H1 (cell line): ENCODE results near the gene ADPRHL1. TPM values are rescaled to one million over a fixed set of nuclear protein-coding genes. Genes with fewer than 3 reads are reported as not detected.

ENCODE experiments used
- CTCF ChIA-PET: fragments of 300-600 bp; sonication (Branson Sonifier 250); formaldehyde crosslinking; loops from one replicate; lab custom pipeline; 2021; ENCODE audit not compliant: partially characterized antibody; lab: Charles Lee
- POLR2A ChIA-PET: fragments of 300-600 bp; sonication (Branson Sonifier 250); formaldehyde crosslinking; loops from one replicate; lab custom pipeline; 2021; ENCODE audit warnings: inconsistent platforms; ENCODE audit not compliant: partially characterized antibody; lab: Charles Lee
- DNase-seq, 2 experiments: peaks; one replicate each; pipeline versions ENCODE4 v3.0.0 to v3.0.0-alpha.2; 2010 to 2022; ENCODE audit warnings: low spot score in 2 of 2, low read depth in 1 of 2, mixed read lengths in 1 of 2
- FAIRE-seq: peaks from 2 replicates; lab custom pipeline; 2011; peaks lifted over from hg19 to GRCh38; lab: Jason Lieb, UNC
- H2AFZ ChIP-seq: 2 replicates; pipeline ENCODE4 v1.8.1; 2012; ENCODE audit warnings: low read length, inconsistent platforms
- H2AK5ac ChIP-seq: 2 replicates; pipeline ENCODE4 v1.6.1; 2013; ENCODE audit warnings: low read depth, low read length
- H2BK120ac ChIP-seq: replicated peaks from 2 replicates; pipeline ENCODE3; 2013; ENCODE audit warnings: low read depth, low read length, inconsistent platforms
- H2BK12ac ChIP-seq: 2 replicates; pipeline ENCODE4 v1.6.1; 2013; ENCODE audit warnings: low read depth, low read length
- H2BK15ac ChIP-seq: 2 replicates; pipeline ENCODE4 v1.6.1; 2013; ENCODE audit warnings: low read length
- H2BK20ac ChIP-seq: 2 replicates; pipeline ENCODE4 v1.6.1; 2013; ENCODE audit warnings: low read length
- H2BK5ac ChIP-seq: 2 replicates; pipeline ENCODE4 v1.6.1; 2013; ENCODE audit warnings: low read depth, low read length
- H3K14ac ChIP-seq: 2 replicates; pipeline ENCODE4 v1.6.1; 2013; ENCODE audit warnings: inconsistent platforms; ENCODE audit not compliant: insufficient read length
- H3K18ac ChIP-seq: 2 replicates; pipeline ENCODE4 v1.6.1; 2013; ENCODE audit warnings: low read length; ENCODE audit errors: extremely low read depth
- H3K23ac ChIP-seq: 2 replicates; pipeline ENCODE4 v1.6.1; 2013; ENCODE audit warnings: inconsistent platforms; ENCODE audit not compliant: insufficient read length
- H3K23me2 ChIP-seq: 2 replicates; pipeline ENCODE4 v1.6.1; 2013; ENCODE audit warnings: low read depth, low read length
- H3K27ac ChIP-seq: 2 replicates; pipeline ENCODE4 v1.6.1; 2011; ENCODE audit warnings: low read depth, low read length, inconsistent platforms
- H3K27me3 ChIP-seq, 4 experiments: replicated peaks in 1 of 4; 1 replicate in 1 of 4; 2 replicates in 3 of 4; pipeline versions ENCODE4 v1.6.1 to v1.8.1; 2011 to 2013; ENCODE audit warnings: low read length in 3 of 4, mild to moderate bottlenecking in 3 of 4, inconsistent platforms in 2 of 4, mixed read lengths in 2 of 4, moderate library complexity in 1 of 4; ENCODE audit not compliant: control insufficient read depth in 3 of 4, insufficient read depth in 3 of 4; ENCODE audit errors: extremely low read depth in 1 of 4
- H3K36me3 ChIP-seq, 4 experiments: 2 replicates each; pipeline versions ENCODE4 v1.6.1 to v1.8.1; 2011 to 2013; ENCODE audit warnings: mild to moderate bottlenecking in 4 of 4, low read length in 3 of 4, moderate library complexity in 2 of 4, control low read depth in 1 of 4, inconsistent platforms in 1 of 4; ENCODE audit not compliant: insufficient read depth in 4 of 4, control insufficient read depth in 2 of 4
- H3K4ac ChIP-seq: replicated peaks from 2 replicates; pipeline ENCODE3; 2013; ENCODE audit warnings: low read length, low read depth, mixed read lengths, inconsistent platforms; ENCODE audit not compliant: insufficient read length
- H3K4me1 ChIP-seq, 4 experiments: replicated peaks in 1 of 4; 1 replicate in 1 of 4; 2 replicates in 3 of 4; pipeline versions ENCODE4 v1.6.1 to v1.8.1; 2011 to 2013; ENCODE audit warnings: low read length in 3 of 4, inconsistent platforms in 2 of 4, mixed read lengths in 1 of 4; ENCODE audit not compliant: insufficient read depth in 4 of 4, control insufficient read depth in 3 of 4
- H3K4me2 ChIP-seq, 2 experiments: 2 replicates each; pipeline versions ENCODE4 v1.6.1 to v1.8.1; 2011 to 2013; ENCODE audit warnings: low read depth in 2 of 2, low read length in 2 of 2, control low read depth in 1 of 2, inconsistent platforms in 1 of 2, mild to moderate bottlenecking in 1 of 2; ENCODE audit not compliant: insufficient read depth in 1 of 2
- H3K4me3 ChIP-seq, 4 experiments: fragments of 200-600, 300-600 bp in 1 of 4; sonication (generic), shearing (Covaris generic), sonication (Bioruptor Twin) in 1 of 4; 2 replicates each; pipeline versions ENCODE4 v1.5.1 to v1.8.1; 2011 to 2016; ENCODE audit warnings: low read length in 4 of 4, low read depth in 3 of 4, control low read depth in 2 of 4, inconsistent platforms in 2 of 4, mild to moderate bottlenecking in 2 of 4, mixed read lengths in 1 of 4, moderate library complexity in 1 of 4; ENCODE audit not compliant: insufficient read depth in 2 of 4; ENCODE audit errors: extremely low read depth in 1 of 4
- H3K56ac ChIP-seq: replicated peaks from 2 replicates; pipeline ENCODE3; 2013; ENCODE audit warnings: low read depth, mild to moderate bottlenecking, mixed read lengths, low read length, inconsistent platforms; ENCODE audit not compliant: insufficient read length
- H3K79me1 ChIP-seq: 2 replicates; pipeline ENCODE4 v1.6.1; 2013; ENCODE audit warnings: low read depth, low read length, control low read depth
- H3K79me2 ChIP-seq, 2 experiments: 2 replicates each; pipeline versions ENCODE4 v1.6.1 to v1.8.1; 2012 to 2013; ENCODE audit warnings: low read length in 2 of 2, mild to moderate bottlenecking in 2 of 2, inconsistent platforms in 1 of 2; ENCODE audit not compliant: insufficient read depth in 2 of 2, control insufficient read depth in 1 of 2
- H3K9ac ChIP-seq, 4 experiments: replicated peaks in 1 of 4; 1 replicate in 1 of 4; 2 replicates in 3 of 4; pipeline versions ENCODE4 v1.6.1 to v1.8.1; 2011 to 2013; ENCODE audit warnings: low read depth in 3 of 4, low read length in 3 of 4, control low read depth in 2 of 4, mild to moderate bottlenecking in 2 of 4, moderate library complexity in 2 of 4, inconsistent platforms in 1 of 4; ENCODE audit errors: extremely low read depth in 1 of 4
- H3K9me3 ChIP-seq, 2 experiments: 2 replicates each; pipeline versions ENCODE4 v1.6.1 to v1.8.1; 2012 to 2013; ENCODE audit warnings: mild to moderate bottlenecking in 2 of 2, moderate library complexity in 2 of 2, control low read depth in 1 of 2, inconsistent platforms in 1 of 2, low read depth in 1 of 2, low read length in 1 of 2, mixed read lengths in 1 of 2; ENCODE audit not compliant: insufficient read depth in 2 of 2
- H4K20me1 ChIP-seq, 2 experiments: replicated peaks in 1 of 2; 2 replicates each; pipeline versions ENCODE3 to v1.8.1; 2011 to 2013; ENCODE audit warnings: inconsistent platforms in 2 of 2, low read length in 2 of 2, mild to moderate bottlenecking in 1 of 2; ENCODE audit not compliant: insufficient read depth in 2 of 2, control insufficient read depth in 1 of 2
- H4K5ac ChIP-seq: 2 replicates; pipeline ENCODE4 v1.6.1; 2013; ENCODE audit warnings: low read length, low read depth, mixed read lengths, inconsistent platforms; ENCODE audit not compliant: insufficient read length
- H4K8ac ChIP-seq: 2 replicates; pipeline ENCODE4 v1.8.0; 2013; ENCODE audit warnings: mild to moderate bottlenecking, moderate library complexity, low read length, inconsistent platforms; ENCODE audit not compliant: insufficient read depth; ENCODE audit errors: extremely low read depth
- H4K91ac ChIP-seq: replicated peaks from 2 replicates; pipeline ENCODE3; 2013; ENCODE audit warnings: low read length, mixed read lengths, inconsistent platforms; ENCODE audit not compliant: insufficient read length
- EGR1 ChIP-seq: IDR thresholded peaks from 2 replicates; pipeline ENCODE4 v1.6.1; 2011; ENCODE audit warnings: low read depth, low read length, borderline replicate concordance
- POLR2A ChIP-seq, 2 experiments: IDR thresholded peaks; 1 replicate in 1 of 2; 2 replicates in 1 of 2; pipeline ENCODE4 v1.6.1; 2011; ENCODE audit warnings: low read depth in 2 of 2, low read length in 2 of 2, mild to moderate bottlenecking in 2 of 2; ENCODE audit errors: control extremely low read depth in 1 of 2
- POLR2AphosphoS5 ChIP-seq: IDR thresholded peaks from 2 replicates; pipeline ENCODE4 v1.6.1; 2011; ENCODE audit warnings: low read depth, low read length
- POU5F1 ChIP-seq: IDR thresholded peaks from 2 replicates; pipeline ENCODE4 v1.6.1; 2011; ENCODE audit warnings: low read depth, mild to moderate bottlenecking, low read length, moderate library complexity
- RAD21 ChIP-seq, 2 experiments: IDR thresholded peaks in 1 of 2; conservative IDR thresholded peaks in 1 of 2; 2 replicates each; pipeline ENCODE4 v1.6.1; 2011; ENCODE audit warnings: low read depth in 2 of 2, low read length in 2 of 2, improper control_type of control experiment in 1 of 2, inconsistent platforms in 1 of 2, mild to moderate bottlenecking in 1 of 2, moderate library complexity in 1 of 2
- SRF ChIP-seq: IDR thresholded peaks from 2 replicates; pipeline ENCODE4 v1.6.1; 2011; ENCODE audit warnings: mild to moderate bottlenecking, low read depth, low read length, moderate library complexity
- TAF7 ChIP-seq: optimal IDR thresholded peaks from 2 replicates; pipeline ENCODE3; 2011; ENCODE audit warnings: low read depth, mild to moderate bottlenecking, inconsistent platforms, low read length, moderate library complexity, borderline replicate concordance
- TEAD4 ChIP-seq: IDR thresholded peaks from 2 replicates; pipeline ENCODE4 v1.6.1; 2012; ENCODE audit warnings: low read depth, low read length, inconsistent platforms, mixed read lengths
- ZNF274 ChIP-seq: IDR thresholded peaks from 2 replicates; pipeline ENCODE4 v1.7.0; 2012; ENCODE audit warnings: low read length, borderline replicate concordance; ENCODE audit errors: extremely low read depth
- WGBS, 2 experiments: shearing (Covaris generic) in 1 of 2; methylation state at CpG; one replicate each; pipeline versions ENCODE4 v1.1.6 to v1.1.7; 2013 to 2015; ENCODE audit warnings: low lambda C conversion rate in 2 of 2, mixed read lengths in 2 of 2, inconsistent platforms in 1 of 2, low coverage in 1 of 2, missing lambda C conversion rate in 1 of 2; ENCODE audit not compliant: insufficient replicate concordance in 2 of 2, insufficient coverage in 1 of 2, insufficient read length in 1 of 2; ENCODE audit errors: extremely low coverage in 1 of 2, missing lambda C conversion rate in 1 of 2; 5-methylcytosine and 5-hydroxymethylcytosine counted together
- polyA plus RNA-seq, 7 experiments: library from polyadenylated mRNA; depleted of rRNA in 3 of 7; stranded (reverse) in 5 of 7; unstranded in 2 of 7; fragments of >200 nt in 5 of 7; fragments of 200-250 nt in 2 of 7; gene quantifications; 1 replicate in 5 of 7; 2 replicates in 1 of 7; 4 replicates in 1 of 7; pipeline versions ENCODE4 v1.2.1 to v1.2.3, GENCODE V29; 2011 to 2013; ENCODE audit warnings: missing spikeins in 2 of 7, mixed read lengths in 2 of 7
- total RNA-seq: library from RNA; stranded (reverse); fragmentation: NEBNext Ultra II Directional; extraction: Animal tissue kit (Norgen Biotek cat#: 25700); gene quantifications from 2 replicates; pipeline ENCODE4 v1.2.1, GENCODE V29; 2021
- TF ChIP-seq, protein P1 (sequence below): IDR thresholded peaks from 2 replicates; pipeline ENCODE4 v1.6.1; 2012; ENCODE audit warnings: low read length, inconsistent platforms
- TF ChIP-seq, protein P2 (sequence below): IDR thresholded peaks from 2 replicates; pipeline ENCODE4 v1.6.1; 2012; ENCODE audit warnings: inconsistent platforms

The ADPRHL1 gene
- total and polyA plus RNA-seq, 2 of the 8 experiments (the other 6 are each of a cell fraction or from before 2014, with no cell fraction given) = 0.74 to 1.7 TPM

DNA sequence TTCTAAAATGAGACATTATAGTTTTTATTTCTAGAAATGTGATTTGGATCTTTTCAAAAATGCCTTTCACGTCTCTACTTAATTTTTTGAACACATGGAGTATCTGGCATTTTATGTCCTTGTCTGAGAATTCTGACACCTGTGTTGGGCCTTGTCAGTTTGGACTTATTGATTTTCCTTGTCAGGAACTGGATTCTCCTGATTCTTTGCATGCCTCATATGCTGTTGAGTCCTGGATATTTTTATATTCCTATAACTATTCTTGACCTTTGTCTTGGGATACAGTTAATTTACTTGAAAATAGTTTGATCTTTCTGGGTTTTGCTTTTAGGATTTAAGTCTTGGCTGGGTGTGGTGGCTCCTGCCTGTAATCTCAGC, 10.3 kb downstream of the ADPRHL1 start:
- H2BK20ac ChIP-seq = no peak overlapping the region
- no peak overlapping the region for H2BK12ac ChIP-seq
- no peaks in the 10 kb centered on the region for H3K79me2 ChIP-seq
- H2BK5ac ChIP-seq = no peak overlapping the region
- FAIRE-seq = no peak
- ChIA-PET POLR2A (no interaction called here), CTCF (no interaction called here)
- H3K23me2 ChIP-seq = no peaks in the 10 kb centered on the region
- peaks cover 0 to 2% of the 10 kb centered on the region in 2 experiments for H4K20me1 ChIP-seq
- H3K4me1 ChIP-seq = no peaks in the 10 kb centered on the region
- H3K4ac ChIP-seq = no peak overlapping the region
- H3K14ac ChIP-seq = no peak overlapping the region
- H2BK120ac ChIP-seq = no peak overlapping the region
- H4K91ac ChIP-seq = no peak overlapping the region
- no peak overlapping the region for H2BK15ac ChIP-seq
- no peak overlapping the region for H2AFZ ChIP-seq
- WGBS, 2 experiments = 75% methylated on average over 1 of the region's 1 CpG; no CpG with 5 or more reads in 1 of the 2 experiments
- no peak overlapping the region for H2AK5ac ChIP-seq
- no peaks in the 10 kb centered on the region for H3K27me3 ChIP-seq
- no peaks in the 10 kb centered on the region for H3K79me1 ChIP-seq
- no peak overlapping the region for H4K5ac ChIP-seq
- peaks cover 0 to 2% (median 0%) of the 10 kb centered on the region in 4 experiments; a peak in 1 of 8 replicates for H3K36me3 ChIP-seq
- no peak overlapping the region for H3K4me2 ChIP-seq
- H3K9ac ChIP-seq = no peak overlapping the region
- TF ChIP-seq POLR2AphosphoS5 = no peak
- TF ChIP-seq, protein P1, sequence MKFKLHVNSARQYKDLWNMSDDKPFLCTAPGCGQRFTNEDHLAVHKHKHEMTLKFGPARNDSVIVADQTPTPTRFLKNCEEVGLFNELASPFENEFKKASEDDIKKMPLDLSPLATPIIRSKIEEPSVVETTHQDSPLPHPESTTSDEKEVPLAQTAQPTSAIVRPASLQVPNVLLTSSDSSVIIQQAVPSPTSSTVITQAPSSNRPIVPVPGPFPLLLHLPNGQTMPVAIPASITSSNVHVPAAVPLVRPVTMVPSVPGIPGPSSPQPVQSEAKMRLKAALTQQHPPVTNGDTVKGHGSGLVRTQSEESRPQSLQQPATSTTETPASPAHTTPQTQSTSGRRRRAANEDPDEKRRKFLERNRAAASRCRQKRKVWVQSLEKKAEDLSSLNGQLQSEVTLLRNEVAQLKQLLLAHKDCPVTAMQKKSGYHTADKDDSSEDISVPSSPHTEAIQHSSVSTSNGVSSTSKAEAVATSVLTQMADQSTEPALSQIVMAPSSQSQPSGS = no peak
- no peak for TF ChIP-seq POLR2A (IDR thresholded peaks at IDR 0.05; ENCODE audit: control extremely low read depth in 1 of 2, low read depth in 2 of 2, low read length in 2 of 2)
- TF ChIP-seq POU5F1 = no peak
- no peak for TF ChIP-seq ZNF274
- TF ChIP-seq SRF = no peak
- no peak for TF ChIP-seq TEAD4
- TF ChIP-seq EGR1 = no peak
- TF ChIP-seq, protein P2, sequence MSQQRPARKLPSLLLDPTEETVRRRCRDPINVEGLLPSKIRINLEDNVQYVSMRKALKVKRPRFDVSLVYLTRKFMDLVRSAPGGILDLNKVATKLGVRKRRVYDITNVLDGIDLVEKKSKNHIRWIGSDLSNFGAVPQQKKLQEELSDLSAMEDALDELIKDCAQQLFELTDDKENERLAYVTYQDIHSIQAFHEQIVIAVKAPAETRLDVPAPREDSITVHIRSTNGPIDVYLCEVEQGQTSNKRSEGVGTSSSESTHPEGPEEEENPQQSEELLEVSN = no peak
- no peak for TF ChIP-seq TAF7
- TF ChIP-seq RAD21 (IDR thresholded peaks at IDR 0.05 in 1 of 2, conservative IDR thresholded peaks at IDR 0.05 in 1 of 2; ENCODE audit: low read depth in 2 of 2, low read length in 2 of 2) = no peak
- H3K18ac ChIP-seq = no peak overlapping the region
- H3K4me3 ChIP-seq = no peak overlapping the region
- H4K8ac ChIP-seq = no peak overlapping the region
- H3K56ac ChIP-seq = no peak overlapping the region
- H3K27ac ChIP-seq = no peak overlapping the region
- H3K23ac ChIP-seq = no peak overlapping the region
- peaks cover 0 to 3% of the 10 kb centered on the region in 2 experiments; a peak in 2 of 4 replicates for H3K9me3 ChIP-seq
- no peak for DNase-seq
